IPS-18c (cell line): ENCODE results near the gene PPT2.
A peak's percentile ranks its signal among the peaks of the same experiment; 100 is the strongest.
"Not testable (repeated sequence)": the region's sequence is repeated elsewhere in the genome, so short reads cannot be mapped to it uniquely, and the experiment has no call there.

Experiments used
- H3K4me3 ChIP-seq: 2 replicates; pipeline ENCODE4 v1.7.0; 2013; ENCODE audit warnings: low read depth, mild to moderate bottlenecking, low read length, moderate library complexity; ENCODE audit not compliant: insufficient read depth
- H3K9me3 ChIP-seq: one replicate; pipeline ENCODE4 v1.6.1; 2013; ENCODE audit warnings: mild to moderate bottlenecking, low read length, moderate library complexity; ENCODE audit not compliant: control insufficient read depth, insufficient read depth

Gene PPT2

GRCh38 chr6:32190054-32190851 lies 36.3 kb downstream of the PPT2 start, which contains the start of gene PBX2:
TSS of gene PBX2 (minus strand) at chr6:32190202. CDS start at chr6:32189915, 287 bp downstream.
- H3K4me3 ChIP-seq, result peak within 1 kb of the TSS; percentile 70
- H3K9me3 ChIP-seq, result no peaks in the 10 kb centered on the region

DNA sequence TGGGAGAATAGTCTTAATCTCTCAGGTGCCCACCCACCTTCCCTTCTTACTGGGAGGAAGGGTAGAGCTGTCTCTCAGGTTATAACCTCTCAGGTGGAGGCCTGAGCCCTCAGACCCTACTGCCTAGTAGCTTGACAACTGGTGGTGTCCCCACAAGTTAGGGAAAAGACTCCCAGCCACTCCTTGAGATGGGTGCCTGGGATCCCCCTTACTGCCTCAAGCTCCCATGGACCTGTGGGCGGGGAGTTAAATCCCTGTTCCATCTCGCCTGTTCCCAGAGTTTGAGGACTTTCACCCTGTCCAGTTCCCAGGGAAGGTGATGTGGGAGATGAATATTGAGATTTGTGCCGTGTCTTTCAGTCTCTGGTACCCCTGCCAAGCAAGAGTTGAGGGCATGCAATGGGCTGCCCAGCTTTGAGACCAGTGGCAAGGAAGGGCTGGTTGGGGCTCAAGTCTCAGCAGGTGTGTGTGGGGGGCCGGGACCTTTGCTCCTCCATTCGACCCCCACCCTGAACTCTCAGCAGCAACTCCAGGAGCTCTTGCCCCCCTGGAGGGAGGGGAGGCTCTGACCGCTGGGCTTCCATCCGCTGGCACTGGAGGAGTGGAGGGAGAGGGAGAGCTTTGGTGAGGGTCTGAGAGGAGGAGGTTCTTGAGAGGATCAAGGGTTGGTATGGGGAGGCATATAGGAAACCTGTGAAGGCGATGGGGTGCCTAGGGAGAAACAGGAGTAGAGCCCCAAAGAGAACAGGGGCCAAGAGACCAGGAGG lies 37.2 kb downstream of the PPT2 start:
- Histone ChIP-seq H3K9me3 (no peaks in the 10 kb centered on the region), H3K4me3 (peak overlapping the region; percentile 15; the same call in 1 of the 2 replicates)

DNA sequence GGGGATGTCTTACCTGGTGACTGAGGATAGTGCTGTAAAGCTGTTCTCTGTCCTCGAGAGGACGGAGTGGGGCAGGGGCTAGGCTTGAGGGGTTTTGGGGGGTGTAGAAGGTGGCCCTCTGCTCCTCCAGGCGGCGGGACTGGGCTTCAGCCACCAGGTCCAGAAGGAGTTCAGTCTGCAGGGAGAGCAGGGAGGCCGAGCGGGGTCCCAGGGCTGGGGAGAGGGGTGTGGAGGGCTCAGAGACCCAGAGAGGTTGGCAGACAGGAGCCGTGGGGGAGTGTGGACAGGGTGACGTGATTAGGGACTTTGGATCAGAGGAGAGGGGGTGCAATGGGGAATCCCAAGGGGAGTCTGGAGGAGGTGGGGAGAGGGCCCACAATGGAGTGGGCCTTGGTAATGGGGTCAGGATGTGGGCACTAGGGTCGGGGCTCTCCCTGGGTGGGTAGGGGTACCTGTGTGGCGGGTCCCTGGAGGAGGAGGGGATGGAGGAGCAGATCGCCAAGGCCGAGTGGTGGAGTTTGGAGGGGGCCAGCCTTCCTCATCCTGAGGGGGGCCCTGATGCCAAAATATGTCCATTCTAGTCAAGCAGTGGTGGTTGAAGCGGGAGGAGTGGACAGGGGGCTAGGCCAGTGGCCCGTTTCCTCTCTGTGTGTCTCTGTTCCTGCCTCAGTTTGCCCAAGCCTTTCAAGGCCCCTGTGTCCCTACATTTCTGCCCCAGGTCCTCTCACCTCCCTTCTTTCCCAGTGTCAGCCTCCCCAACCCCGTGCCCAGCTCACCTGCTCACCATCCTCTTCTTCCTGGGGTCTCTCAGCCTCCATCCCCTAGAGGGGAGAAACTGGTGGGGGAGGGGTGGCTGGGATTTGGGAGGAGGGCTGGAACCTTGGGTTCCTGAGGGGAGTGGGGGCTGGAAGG lies 38.0 kb downstream of the PPT2 start:
- Histone ChIP-seq H3K4me3 (no peak overlapping the region; the same call in none of the 2 replicates), H3K9me3 (no peaks in the 10 kb centered on the region)

GRCh38 chr6:32192608-32193039 lies 38.7 kb downstream of the PPT2 start, which contains the start of gene GPSM3:
TSS of gene GPSM3 (minus strand) at chr6:32192643. CDS start at chr6:32192513, 130 bp downstream.
- Histone ChIP-seq H3K4me3 (no peak within 1 kb of the TSS; the same call in none of the 2 replicates), H3K9me3 (no peaks in the 10 kb centered on the region)

DNA sequence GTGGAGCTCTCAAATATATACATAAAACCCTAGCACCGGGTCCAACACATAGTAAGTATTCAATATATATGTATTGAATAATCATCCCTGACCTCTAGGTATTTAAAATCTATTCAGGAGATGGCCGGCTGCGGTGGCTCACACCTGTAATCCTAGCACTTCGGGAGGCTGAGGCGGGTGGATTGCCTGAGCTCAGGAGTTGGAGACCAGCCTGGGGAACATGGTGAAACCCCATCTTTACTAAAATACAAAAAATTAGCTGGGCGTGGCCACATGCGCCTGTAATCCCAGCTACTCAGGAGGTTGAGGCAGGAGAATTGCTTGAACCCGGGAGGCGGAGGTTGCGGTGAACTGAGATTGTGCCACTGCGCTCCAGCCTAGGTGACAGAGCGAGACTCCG lies 39.2 kb downstream of the PPT2 start:
- H3K4me3 ChIP-seq, H3K9me3 ChIP-seq: not testable (repeated sequence)

DNA sequence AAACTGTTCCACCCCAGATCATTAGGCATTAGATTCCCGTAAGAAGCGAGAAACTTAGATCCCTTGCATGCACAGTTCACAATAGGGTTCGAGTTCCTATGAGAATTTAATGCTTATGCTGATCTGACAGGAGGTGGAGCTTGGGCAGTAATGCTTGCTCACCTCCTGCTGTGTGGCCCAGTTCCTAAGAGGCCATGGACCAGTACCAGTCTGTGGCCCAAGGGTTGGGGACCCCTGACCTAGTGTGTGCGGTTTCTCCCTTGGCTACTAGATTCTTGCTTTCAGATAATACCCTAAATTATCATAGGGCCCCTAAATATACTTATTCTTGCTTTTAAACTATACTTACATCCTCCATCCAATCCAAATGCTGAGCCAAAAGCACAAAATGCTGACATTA lies 40.4 kb downstream of the PPT2 start:
- no peak overlapping the region for H3K4me3 ChIP-seq

DNA sequence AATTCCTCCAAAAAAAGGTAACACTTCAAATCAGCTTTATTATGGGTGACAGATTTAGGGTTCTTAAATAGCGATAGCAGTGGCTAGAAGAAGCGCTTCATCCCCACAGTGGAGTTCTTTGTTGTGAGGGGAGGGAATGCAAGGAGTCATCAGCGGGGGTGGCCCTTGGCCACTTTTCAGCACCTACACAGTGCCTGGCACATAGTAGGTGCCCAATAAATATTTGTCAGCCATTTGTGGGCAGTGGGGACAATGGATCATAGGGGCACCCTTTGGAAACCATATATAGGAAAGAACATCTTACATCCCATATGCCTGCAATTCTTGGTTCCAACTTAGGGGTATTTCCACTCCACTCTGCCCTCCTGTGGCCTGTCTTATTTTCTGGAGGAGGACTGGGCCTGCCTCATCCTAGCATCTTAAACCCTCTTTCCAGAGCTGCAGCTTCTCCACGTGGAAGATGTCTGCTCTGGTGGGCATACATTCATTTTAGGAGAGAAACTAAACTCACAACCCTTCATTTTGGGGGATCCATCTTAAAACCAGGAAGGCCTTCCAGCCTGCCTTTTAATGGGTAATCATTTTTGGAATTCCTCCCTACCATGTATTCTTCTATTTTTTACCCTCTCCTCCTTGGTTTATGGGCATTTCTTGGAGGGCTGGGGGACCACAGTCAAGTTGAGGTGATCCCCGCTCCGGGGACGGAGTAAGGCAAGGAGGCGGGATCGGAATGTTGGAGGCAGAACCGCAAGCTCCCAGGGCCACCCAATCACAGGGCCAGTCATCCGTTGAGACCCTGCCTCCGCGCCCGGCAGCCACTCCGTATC lies 41.1 kb downstream of the PPT2 start:
- H3K4me3 ChIP-seq, result peak overlapping the region; percentile 51

More for the DNA sequence above, 40.4 kb downstream of the PPT2 start:
- no peaks in the 10 kb centered on the region for H3K9me3 ChIP-seq

DNA sequence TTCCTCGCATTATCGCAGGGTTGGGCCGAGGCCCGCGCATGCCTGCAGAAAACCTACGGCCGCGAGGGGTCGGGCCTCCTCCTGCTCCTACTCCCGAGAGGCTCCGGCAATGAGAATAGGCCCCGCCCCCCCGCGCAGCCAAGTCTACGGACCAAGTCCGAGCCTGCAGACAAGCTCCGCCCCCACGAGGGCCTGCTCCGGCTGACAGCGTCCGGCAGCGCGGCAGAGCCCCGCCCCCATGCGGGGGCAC lies 41.6 kb downstream of the PPT2 start:
- Histone ChIP-seq H3K9me3 (no peaks in the 10 kb centered on the region), H3K4me3 (peak overlapping the region; percentile 97; the same call in 1 of the 2 replicates)

More for the DNA sequence above, 41.1 kb downstream of the PPT2 start:
- H3K9me3 ChIP-seq, result no peaks in the 10 kb centered on the region

DNA sequence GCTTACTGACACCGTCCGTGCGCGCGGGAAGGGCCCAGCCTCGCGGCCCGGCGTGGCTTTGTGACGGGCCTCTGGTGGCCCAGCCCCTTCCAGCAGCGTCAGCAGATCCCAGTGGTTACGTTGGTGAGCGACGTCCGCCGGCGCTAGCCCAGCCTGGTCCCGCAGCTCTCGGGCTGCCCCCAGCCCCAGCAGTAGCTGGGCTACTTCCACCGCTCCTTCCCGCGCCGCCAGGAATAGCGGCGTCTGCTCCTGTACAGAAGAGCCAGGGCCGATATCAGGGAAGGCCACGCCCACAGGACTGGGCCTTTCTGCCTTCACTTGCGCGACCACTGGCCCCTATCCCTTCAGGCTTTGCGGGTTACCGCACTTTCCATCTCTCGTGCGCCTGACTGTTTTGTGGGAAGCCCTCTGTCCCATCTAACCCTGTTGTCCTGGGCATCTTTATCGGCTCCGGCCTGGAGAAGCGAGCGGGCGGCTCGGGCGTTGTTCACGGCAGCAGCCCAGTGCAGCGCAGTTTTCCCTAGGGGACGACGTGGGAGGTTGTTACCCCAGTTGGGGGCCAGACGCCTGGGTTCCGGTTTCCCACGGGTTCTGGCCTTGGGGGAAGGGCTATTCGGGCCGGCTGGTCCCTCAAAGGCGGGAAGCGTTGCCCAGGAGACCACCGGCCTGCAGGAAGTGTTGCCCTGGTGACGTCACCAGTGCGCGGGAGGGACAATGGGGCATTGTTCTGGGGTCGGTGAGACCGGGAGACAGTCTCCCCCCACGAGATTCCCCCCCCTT lies 42.2 kb downstream of the PPT2 start:
- no peaks in the 10 kb centered on the region for H3K9me3 ChIP-seq
- peak overlapping the region; percentile 97 for H3K4me3 ChIP-seq

DNA sequence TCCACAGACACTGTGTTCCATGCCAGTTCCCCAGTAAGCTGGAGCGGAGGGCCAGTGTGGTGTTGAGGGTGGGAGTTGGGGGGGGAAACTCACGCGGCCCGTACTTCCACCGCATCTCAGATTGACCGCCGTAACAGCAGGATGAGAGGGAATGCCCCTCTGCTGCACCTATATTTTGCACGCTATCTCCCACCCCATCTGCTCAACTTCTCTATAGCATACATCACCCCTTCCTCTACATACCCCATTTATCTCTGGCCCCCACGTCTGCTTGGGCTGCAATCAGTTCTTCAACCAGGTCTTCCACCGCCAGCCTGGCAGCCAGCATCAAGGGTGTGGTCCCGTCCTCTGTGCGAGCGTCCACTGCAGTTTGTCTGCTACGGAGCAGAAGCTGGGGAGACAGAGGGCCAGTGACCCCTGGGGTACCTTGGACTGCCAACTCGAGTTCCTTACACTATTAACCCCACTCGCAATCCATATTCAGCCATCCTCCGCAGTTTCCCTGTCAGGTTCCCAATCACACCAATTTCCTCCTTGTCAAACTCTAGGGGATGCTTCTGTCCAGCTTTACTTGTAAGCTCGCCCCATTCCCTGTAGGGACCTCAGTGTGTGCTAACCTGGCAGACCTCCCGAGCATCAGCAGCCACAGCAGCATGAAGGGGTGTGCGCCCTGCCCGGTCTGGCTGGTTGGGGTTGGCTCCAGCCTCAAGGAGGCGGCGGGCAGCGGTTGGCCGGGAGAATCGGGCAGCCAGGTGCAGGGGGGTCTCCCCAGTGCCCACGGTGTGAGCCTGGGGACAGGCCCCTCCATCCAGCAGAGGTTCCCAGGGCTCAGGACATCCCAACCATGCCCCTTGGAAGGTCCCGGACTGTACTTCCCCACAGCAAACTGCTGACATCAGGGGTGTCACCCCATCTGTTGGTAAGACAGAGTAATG lies 43.0 kb downstream of the PPT2 start:
- peak overlapping the region; percentile 97 for H3K4me3 ChIP-seq

DNA sequence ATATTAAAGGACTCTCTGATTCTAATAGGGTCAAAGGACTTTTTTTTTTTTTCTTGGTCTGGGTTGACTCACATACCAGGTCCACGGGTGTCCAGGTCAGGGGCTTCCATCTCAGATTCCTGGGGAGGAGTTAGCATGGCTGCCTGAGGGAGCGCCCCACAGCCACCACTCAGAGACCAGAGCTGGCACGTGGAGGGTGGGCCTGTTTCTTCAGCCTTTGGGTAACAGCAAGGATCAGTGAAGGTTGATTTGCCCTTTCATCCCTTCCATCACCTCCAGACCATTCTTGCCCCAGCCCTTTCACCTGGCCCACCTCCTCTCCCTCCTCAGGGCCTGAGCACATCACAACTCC lies 44.4 kb downstream of the PPT2 start:
- no peak overlapping the region for H3K4me3 ChIP-seq
- H3K9me3 ChIP-seq, result no peaks in the 10 kb centered on the region

More for the DNA sequence above, 43.0 kb downstream of the PPT2 start:
- H3K9me3 ChIP-seq, result no peaks in the 10 kb centered on the region

DNA sequence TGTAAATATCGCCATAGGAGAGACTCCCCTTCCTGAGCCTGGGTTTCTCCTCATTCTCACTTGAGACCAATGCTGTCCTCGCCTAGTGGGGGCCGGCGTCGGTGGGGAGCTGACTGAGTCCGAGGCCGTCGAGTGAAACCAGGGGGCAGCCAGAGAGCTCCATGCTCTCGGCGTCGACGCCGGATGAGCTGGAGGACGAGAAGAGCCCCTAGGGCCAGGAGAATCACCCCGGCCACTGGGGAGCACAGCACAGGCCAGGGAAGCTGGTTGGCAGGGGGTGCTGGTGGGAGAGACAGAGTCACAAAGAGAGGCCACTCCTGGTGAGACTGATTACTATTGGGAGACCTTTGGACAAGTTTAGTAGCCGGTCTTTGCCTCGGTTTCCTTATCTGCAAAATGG lies 44.9 kb downstream of the PPT2 start:
- no peak overlapping the region for H3K4me3 ChIP-seq
- no peaks in the 10 kb centered on the region for H3K9me3 ChIP-seq

DNA sequence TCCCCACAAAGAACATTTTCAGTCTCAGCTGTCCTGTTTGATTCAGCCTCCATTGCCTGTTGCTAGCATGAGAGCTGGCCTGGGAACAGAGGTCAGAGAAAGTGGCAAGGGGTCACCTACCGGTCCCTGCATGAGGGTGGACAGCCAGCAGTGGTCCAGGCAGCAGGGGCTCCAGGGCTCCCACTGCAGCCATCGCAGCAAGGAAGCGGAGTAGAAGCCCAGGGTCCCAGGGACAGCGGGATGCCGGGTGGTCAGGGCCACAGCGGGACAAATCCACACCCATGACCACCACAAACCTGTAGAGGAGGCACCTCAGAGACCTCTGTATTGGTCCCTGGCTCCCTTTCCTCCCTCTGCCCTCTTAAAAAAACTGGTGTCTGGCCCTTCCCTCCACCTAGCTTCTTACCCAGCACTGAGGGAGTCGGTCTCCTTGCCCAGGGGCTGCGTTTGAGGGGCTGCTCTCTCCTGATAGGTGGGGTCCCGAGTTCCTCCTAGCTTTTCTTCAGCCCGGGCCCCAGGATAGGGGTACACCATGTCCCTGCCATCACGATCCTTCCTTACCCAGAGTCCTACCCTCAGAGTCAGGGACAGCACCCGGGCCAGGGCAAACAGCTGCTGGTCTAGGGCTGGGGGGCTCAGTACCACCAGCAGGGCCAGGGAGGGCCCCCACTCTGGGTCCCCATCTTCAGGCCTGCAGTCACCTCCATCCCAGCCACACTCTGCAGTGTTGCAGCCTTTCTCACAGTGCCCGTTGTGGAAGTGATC lies 47.0 kb downstream of the PPT2 start:
- no peaks in the 10 kb centered on the region for H3K9me3 ChIP-seq
- no peak overlapping the region for H3K4me3 ChIP-seq

DNA sequence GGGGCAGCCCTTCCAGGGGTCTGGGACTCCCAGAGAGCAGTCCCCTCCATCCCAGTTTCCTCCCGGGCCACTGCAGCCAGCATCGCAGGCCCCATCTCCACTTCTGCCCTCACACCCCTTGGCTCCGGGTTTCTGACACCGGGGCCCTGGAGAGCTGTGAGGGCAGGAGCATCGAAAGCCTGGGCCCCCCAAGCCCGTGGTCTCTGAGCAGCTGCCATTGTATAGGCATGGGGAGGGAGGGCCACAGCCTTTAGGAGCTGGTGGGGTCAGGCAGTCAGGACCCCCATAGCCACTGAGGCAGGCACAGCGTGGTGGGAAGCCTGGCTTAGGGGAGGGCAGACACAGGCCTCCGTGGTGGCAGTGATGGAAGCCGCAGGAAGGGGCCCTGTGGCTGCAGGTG lies 48.2 kb downstream of the PPT2 start:
- H3K9me3 ChIP-seq, result no peaks in the 10 kb centered on the region
- H3K4me3 ChIP-seq, result no peak overlapping the region
